Testis (tissue), 3 donors: ENCODE data around the gene MPDU1. TPM values are rescaled to one million over a fixed set of nuclear protein-coding genes. Genes with fewer than 3 reads are reported as not detected.
"Not testable (repeated sequence)": the region's sequence is repeated elsewhere in the genome, so short reads cannot be mapped to it uniquely, and the experiment has no call there.

Experiments
- DNase-seq: peaks from one replicate; pipeline ENCODE4 v3.0.0-alpha.2; 2019
- H3K27ac ChIP-seq, 2 donors: fragments of 200-600 bp; sonication (generic); one replicate each; pipeline ENCODE4 v1.5.1; 2019
- H3K27me3 ChIP-seq: fragments of 200-600 bp; sonication (generic); one replicate; pipeline ENCODE4 v1.5.1; 2019
- H3K36me3 ChIP-seq: fragments of 200-600 bp; sonication (generic); one replicate; pipeline ENCODE4 v1.5.1; 2017; ENCODE audit warnings: low read depth; ENCODE audit errors: missing control alignments
- H3K4me1 ChIP-seq: fragments of 200-600 bp; sonication (generic); one replicate; pipeline ENCODE4 v1.5.1; 2019
- H3K4me3 ChIP-seq, 2 donors: fragments of 200-600 bp; sonication (generic); one replicate each; pipeline ENCODE4 v1.5.1; 2017 to 2019
- H3K9me3 ChIP-seq: fragments of 200-600 bp; sonication (generic); one replicate; pipeline ENCODE4 v1.5.1; 2017
- POLR2A ChIP-seq: fragments of 450-650 bp; IDR thresholded peaks from one replicate; pipeline ENCODE4 v1.6.1; 2017; ENCODE audit warnings: antibody characterized with exemption, mild to moderate bottlenecking, moderate library complexity
- WGBS, 2 donors: methylation state at CpG; one replicate each; pipeline ENCODE4 v1.1.5; 2018; 5-methylcytosine and 5-hydroxymethylcytosine counted together
- intact Hi-C: fragments of 100-400 bp; cut with DNase I; formaldehyde crosslinking; loops from one replicate; pipeline ENCODE4 v1.15.1; 2023; ENCODE audit warnings: low total_unique reads
- polyA plus RNA-seq: library from polyadenylated mRNA; stranded (reverse); fragments of 350-450 nt; fragmentation: Illumina TruSeq; extraction: RNeasy Lipid Tissue Mini Kit (QIAGEN cat#74804); gene quantifications from one replicate; pipeline ENCODE4 v1.2.3, GENCODE V29; 2014; ENCODE audit warnings: low read depth, low replicate concordance; ENCODE audit not compliant: insufficient read depth
- total RNA-seq, 2 donors: library from RNA; depleted of rRNA; stranded (reverse); fragments of >200 nt; gene quantifications; one replicate each; pipeline ENCODE4 v1.2.3, GENCODE V29; 2016
- TF ChIP-seq, protein P1 (sequence below), 3 experiments: fragments of 450-650 bp in 2 of 3; fragments of 200-600 bp in 1 of 3; sonication (generic) in 1 of 3; IDR thresholded peaks; one replicate each; pipeline ENCODE4 v1.5.1; 2016 to 2019; ENCODE audit warnings: antibody characterized with exemption in 3 of 3, mild to moderate bottlenecking in 2 of 3, moderate library complexity in 1 of 3

Gene MPDU1
- total and polyA plus RNA-seq, 3 donors from 2014 or later, result 55.7 to 88.7 (median 60.9) TPM

GRCh38 chr17:7591596-7591995, 7.9 kb downstream of the MPDU1 start:
- Histone ChIP-seq H3K27ac (no peak overlapping the region), H3K9me3 (no peaks in the 10 kb centered on the region), H3K4me1 (peaks cover 2% of the 10 kb centered on the region), H3K36me3 (no peaks in the 10 kb centered on the region), H3K4me3 (no peak overlapping the region), H3K27me3 (no peaks in the 10 kb centered on the region)
- TF ChIP-seq, protein P1, sequence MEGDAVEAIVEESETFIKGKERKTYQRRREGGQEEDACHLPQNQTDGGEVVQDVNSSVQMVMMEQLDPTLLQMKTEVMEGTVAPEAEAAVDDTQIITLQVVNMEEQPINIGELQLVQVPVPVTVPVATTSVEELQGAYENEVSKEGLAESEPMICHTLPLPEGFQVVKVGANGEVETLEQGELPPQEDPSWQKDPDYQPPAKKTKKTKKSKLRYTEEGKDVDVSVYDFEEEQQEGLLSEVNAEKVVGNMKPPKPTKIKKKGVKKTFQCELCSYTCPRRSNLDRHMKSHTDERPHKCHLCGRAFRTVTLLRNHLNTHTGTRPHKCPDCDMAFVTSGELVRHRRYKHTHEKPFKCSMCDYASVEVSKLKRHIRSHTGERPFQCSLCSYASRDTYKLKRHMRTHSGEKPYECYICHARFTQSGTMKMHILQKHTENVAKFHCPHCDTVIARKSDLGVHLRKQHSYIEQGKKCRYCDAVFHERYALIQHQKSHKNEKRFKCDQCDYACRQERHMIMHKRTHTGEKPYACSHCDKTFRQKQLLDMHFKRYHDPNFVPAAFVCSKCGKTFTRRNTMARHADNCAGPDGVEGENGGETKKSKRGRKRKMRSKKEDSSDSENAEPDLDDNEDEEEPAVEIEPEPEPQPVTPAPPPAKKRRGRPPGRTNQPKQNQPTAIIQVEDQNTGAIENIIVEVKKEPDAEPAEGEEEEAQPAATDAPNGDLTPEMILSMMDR (IDR thresholded peaks at IDR 0.05), result no peak
- no peak for TF ChIP-seq POLR2A
- no peak for DNase-seq
- intact Hi-C loops, result no loop called here
- WGBS, 2 donors, result 88 to 92% methylated on average over 5 of the region's 5 CpGs

DNA sequence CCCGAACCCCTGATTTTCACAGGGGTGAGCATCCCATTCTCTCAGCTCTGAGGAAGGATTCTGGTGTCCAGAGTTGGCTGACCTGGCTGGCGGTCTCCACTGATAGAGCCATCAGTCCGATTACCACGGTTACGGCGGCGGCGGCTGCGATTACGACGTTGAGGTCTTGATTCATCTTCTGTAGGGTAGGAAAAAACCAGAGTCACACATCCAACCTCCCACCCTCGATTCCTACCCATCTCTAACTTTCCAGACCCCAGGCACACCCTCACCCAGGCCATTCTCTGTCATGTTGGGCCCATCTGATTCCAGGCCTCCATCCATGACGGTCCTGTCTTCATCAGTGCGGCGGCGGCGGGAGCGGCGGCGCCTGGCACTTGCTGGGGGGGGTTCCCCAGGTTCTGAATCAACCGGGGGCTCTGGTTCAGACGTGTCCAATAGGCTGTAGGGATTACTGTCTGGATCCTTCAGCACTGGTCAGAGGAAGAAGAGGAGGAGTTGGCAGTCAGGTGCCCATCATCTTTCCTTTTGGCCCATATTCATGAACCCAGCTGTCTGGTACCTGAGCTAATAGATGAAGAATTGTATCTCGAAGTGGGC, 8.9 kb downstream of the MPDU1 start:
- Histone ChIP-seq H3K27ac (no peak overlapping the region), H3K36me3 (no peaks in the 10 kb centered on the region), H3K9me3 (no peaks in the 10 kb centered on the region), H3K4me1 (peaks cover 2% of the 10 kb centered on the region), H3K27me3 (no peaks in the 10 kb centered on the region), H3K4me3 (no peak overlapping the region)
- TF ChIP-seq, protein P1 (IDR thresholded peaks at IDR 0.05), result no peak
- no peak for TF ChIP-seq POLR2A
- WGBS, 2 donors, result 93 to 95% methylated on average over 23 of the region's 23 CpGs
- no peak for DNase-seq
- intact Hi-C loops, result no loop called here

DNA sequence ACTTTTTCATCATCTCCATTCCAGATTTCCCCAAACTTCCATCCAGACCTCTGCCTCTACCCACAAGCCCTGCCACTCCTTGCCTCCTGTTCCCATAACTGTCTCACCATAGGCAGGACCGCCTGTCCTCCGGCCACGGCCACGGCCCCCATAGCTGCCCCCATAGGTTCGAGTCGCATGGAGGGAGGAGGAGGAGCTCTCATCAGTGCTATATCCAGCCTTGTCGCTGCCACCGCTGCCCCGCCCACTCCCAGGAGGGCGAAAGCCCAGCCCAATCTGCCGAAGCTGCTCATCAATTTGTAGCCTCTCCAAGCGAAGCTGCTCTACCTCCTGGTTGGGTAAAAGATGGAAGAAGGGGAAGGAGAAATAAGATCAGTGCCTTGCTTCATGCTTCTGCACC, 9.6 kb downstream of the MPDU1 start:
- intact Hi-C loops, result no loop called here
- TF ChIP-seq POLR2A, result no peak
- TF ChIP-seq, protein P1 (IDR thresholded peaks at IDR 0.05), result no peak
- Histone ChIP-seq H3K9me3 (no peaks in the 10 kb centered on the region), H3K27ac (no peak overlapping the region), H3K36me3 (no peaks in the 10 kb centered on the region), H3K27me3 (no peaks in the 10 kb centered on the region), H3K4me3 (no peak overlapping the region), H3K4me1 (peaks cover 2% of the 10 kb centered on the region)
- DNase-seq, result no peak
- 85 to 86% methylated on average over 12 of the region's 12 CpGs for WGBS, 2 donors

GRCh38 chr17:7597561-7597960, 13.9 kb downstream of the MPDU1 start:
- intact Hi-C loops, result not testable (repeated sequence)

GRCh38 chr17:7606280-7606679, 22.6 kb downstream of the MPDU1 start:
- TF ChIP-seq, protein P1 (IDR thresholded peaks at IDR 0.05), result no peak
- no peak for TF ChIP-seq POLR2A
- no peak overlapping the region for H3K27ac ChIP-seq
- DNase-seq, result no peak
- no peaks in the 10 kb centered on the region for H3K4me1 ChIP-seq
- 74 to 80% methylated on average over 4 of the region's 4 CpGs for WGBS, 2 donors
- H3K36me3 ChIP-seq, result no peaks in the 10 kb centered on the region
- H3K27me3 ChIP-seq, result no peaks in the 10 kb centered on the region
- no peak overlapping the region for H3K4me3 ChIP-seq
- intact Hi-C loops, result no loop called here
- no peaks in the 10 kb centered on the region for H3K9me3 ChIP-seq

More at GRCh38 chr17:7597561-7597960, 13.9 kb downstream of the MPDU1 start:
- not testable (repeated sequence) for H3K27me3 ChIP-seq, H3K36me3 ChIP-seq, H3K4me1 ChIP-seq, H3K9me3 ChIP-seq, H3K27ac ChIP-seq, H3K4me3 ChIP-seq, DNase-seq
- WGBS, 2 donors, result 71 to 88% methylated on average over 5 of the region's 5 CpGs
